ENCODE data around the gene PSME1. TPM values are rescaled to one million over a fixed set of nuclear protein-coding genes. Genes with fewer than 3 reads are reported as not detected.

Gene PSME1
- total and polyA plus RNA-seq, 2 of the 13 experiments (the other 11 are each of a cell fraction or from before 2014, with no cell fraction given) = 159 to 608 TPM

DNA sequence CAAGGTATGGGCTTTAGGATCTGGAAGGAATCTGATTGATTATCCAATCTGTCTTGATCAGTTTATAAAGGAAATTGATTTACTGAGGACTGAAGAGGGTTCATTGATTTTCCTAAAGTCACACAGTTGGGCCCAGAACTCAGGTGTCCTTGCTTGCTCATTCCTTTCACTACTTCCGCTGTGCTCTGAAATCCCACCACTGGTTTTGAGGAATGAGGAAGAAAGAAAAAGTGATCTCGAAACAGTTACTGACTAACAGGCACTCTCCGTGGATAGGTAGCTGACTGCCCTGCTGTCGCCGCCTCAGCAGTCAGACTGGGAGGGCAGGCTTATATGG lies 5.6 kb upstream of the PSME1 start, which contains the start of gene FITM1 (continued):
- TF ChIP-seq RNF2 (conservative IDR thresholded peaks at IDR 0.05; ENCODE audit: low read depth) (no peak), ZNF546 (CRISPR knock-in tag; conservative IDR thresholded peaks at IDR 0.05) (no peak), HOXD1 (CRISPR knock-in tag; IDR thresholded peaks at IDR 0.05) (no peak), SP1 (IDR thresholded peaks at IDR 0.05) (no peak), SP1 (CRISPR knock-in tag; IDR thresholded peaks at IDR 0.05) (no peak), PCBP1 (IDR thresholded peaks at IDR 0.05; ENCODE audit: borderline replicate concordance, low read depth, low read length) (no peak), ZMAT3 (CRISPR knock-in tag; conservative IDR thresholded peaks at IDR 0.05) (no peak), MZF1 (CRISPR knock-in tag; IDR thresholded peaks at IDR 0.05; ENCODE audit: borderline replicate concordance) (0 out of 2 replicates have a peak, but pooled peaks have one; percentile 91), PAWR (CRISPR knock-in tag; IDR thresholded peaks at IDR 0.05; ENCODE audit: borderline replicate concordance) (no peak), SALL1 (CRISPR knock-in tag; IDR thresholded peaks at IDR 0.05) (no peak), ZSCAN22 (CRISPR knock-in tag; IDR thresholded peaks at IDR 0.05) (no peak), ZFP82 (CRISPR knock-in tag; IDR thresholded peaks at IDR 0.05; ENCODE audit: borderline replicate concordance) (no peak), ZKSCAN8 (CRISPR knock-in tag; IDR thresholded peaks at IDR 0.05; ENCODE audit: borderline replicate concordance) (no peak), ZSCAN12 (CRISPR knock-in tag; IDR thresholded peaks at IDR 0.05) (no peak)
- TF ChIP-seq, protein P1, sequence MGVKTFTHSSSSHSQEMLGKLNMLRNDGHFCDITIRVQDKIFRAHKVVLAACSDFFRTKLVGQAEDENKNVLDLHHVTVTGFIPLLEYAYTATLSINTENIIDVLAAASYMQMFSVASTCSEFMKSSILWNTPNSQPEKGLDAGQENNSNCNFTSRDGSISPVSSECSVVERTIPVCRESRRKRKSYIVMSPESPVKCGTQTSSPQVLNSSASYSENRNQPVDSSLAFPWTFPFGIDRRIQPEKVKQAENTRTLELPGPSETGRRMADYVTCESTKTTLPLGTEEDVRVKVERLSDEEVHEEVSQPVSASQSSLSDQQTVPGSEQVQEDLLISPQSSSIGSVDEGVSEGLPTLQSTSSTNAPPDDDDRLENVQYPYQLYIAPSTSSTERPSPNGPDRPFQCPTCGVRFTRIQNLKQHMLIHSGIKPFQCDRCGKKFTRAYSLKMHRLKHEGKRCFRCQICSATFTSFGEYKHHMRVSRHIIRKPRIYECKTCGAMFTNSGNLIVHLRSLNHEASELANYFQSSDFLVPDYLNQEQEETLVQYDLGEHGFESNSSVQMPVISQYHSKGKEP (CRISPR knock-in tag; IDR thresholded peaks at IDR 0.05) = no peak

Data from HepG2 (cell line).